GM12878 (cell line): ENCODE results near the gene NEO1. TPM values are rescaled to one million over a fixed set of nuclear protein-coding genes. Genes with fewer than 3 reads are reported as not detected.
A peak's percentile ranks its signal among the peaks of the same experiment; 100 is the strongest.

Source experiments
- ATAC-seq: fragments of 200-7000 bp; cut with Tn5 transposase; 3 replicates; pipeline ENCODE4 v1.9.1; 2020; ENCODE audit warnings: mild to moderate bottlenecking, moderate library complexity
- BruUV-seq: library from RNA; stranded (reverse); fragments of 400-500 nt; replicated peaks from 2 replicates; lab custom pipeline; 2021; lab: Mats Ljungman, UMichigan
- CTCF ChIA-PET: fragments of 300-600 bp; sonication (Branson Sonifier 250); formaldehyde crosslinking; extraction: SDS; loops from one replicate; lab custom pipeline; 2021; ENCODE audit warnings: inconsistent platforms; lab: Yijun Ruan, JAX
- POLR2A ChIA-PET: fragments of 350-600 bp; formaldehyde crosslinking; extraction: SDS; loops from one replicate; lab custom pipeline; 2021; ENCODE audit warnings: inconsistent platforms; lab: Charles Lee
- RAD21 ChIA-PET: fragments of 300-600 bp; sonication (Branson Sonifier 250); formaldehyde crosslinking; loops from one replicate; lab custom pipeline; 2023; ENCODE audit warnings: antibody characterized with exemption; ENCODE audit not compliant: unreplicated experiment; lab: Charles Lee
- SMC1A ChIA-PET: fragments of 300-600 bp; sonication (Branson Sonifier 250); formaldehyde crosslinking; loops from one replicate; lab custom pipeline; 2023; ENCODE audit not compliant: unreplicated experiment, uncharacterized antibody; lab: Charles Lee
- DNase-seq: peaks from one replicate; pipeline ENCODE4 v3.0.0-alpha.2; 2011; ENCODE audit warnings: low read depth, low spot score
- FAIRE-seq: peaks from 3 replicates; lab custom pipeline; 2011; peaks lifted over from hg19 to GRCh38; lab: Jason Lieb, UNC
- H2AFZ ChIP-seq: 2 replicates; pipeline ENCODE4 v1.6.0; 2011; ENCODE audit warnings: low read depth, low read length, control low read depth; ENCODE audit not compliant: control insufficient read depth
- H3K27ac ChIP-seq: 2 replicates; pipeline ENCODE4 v1.5.1; 2011; ENCODE audit warnings: control low read depth; ENCODE audit not compliant: control insufficient read depth, insufficient read depth
- H3K27me3 ChIP-seq, 2 experiments: replicated peaks in 1 of 2; 2 replicates each; pipeline versions ENCODE4 v1.6.0 to v1.6.1; 2011; ENCODE audit warnings: low read length in 1 of 2; ENCODE audit not compliant: control insufficient read depth in 2 of 2, insufficient read depth in 2 of 2
- H3K36me3 ChIP-seq, 2 experiments: 2 replicates each; pipeline ENCODE4 v1.5.1; 2011; ENCODE audit warnings: low read length in 1 of 2; ENCODE audit not compliant: control insufficient read depth in 2 of 2, insufficient read depth in 2 of 2
- H3K4me1 ChIP-seq: 2 replicates; pipeline ENCODE4 v1.6.1; 2011; ENCODE audit warnings: mild to moderate bottlenecking, low read length, moderate library complexity, mixed read lengths; ENCODE audit not compliant: control insufficient read depth, insufficient read depth
- H3K4me2 ChIP-seq: 2 replicates; pipeline ENCODE4 v1.6.0; 2011; ENCODE audit warnings: control low read depth; ENCODE audit not compliant: control insufficient read depth, insufficient read depth
- H3K4me3 ChIP-seq: fragments of 200-600 bp; sonication (generic); 2 replicates; pipeline ENCODE4 v1.5.1; 2016
- H3K79me2 ChIP-seq: 2 replicates; pipeline ENCODE4 v1.6.0; 2011; ENCODE audit warnings: low read length; ENCODE audit not compliant: control insufficient read depth, insufficient read depth
- H3K9ac ChIP-seq: 2 replicates; pipeline ENCODE4 v1.8.0; 2011; ENCODE audit warnings: low read length, control low read depth, mixed read lengths; ENCODE audit not compliant: control insufficient read depth, insufficient read depth
- H3K9me3 ChIP-seq: replicated peaks from 3 replicates; pipeline ENCODE4 v1.5.1; 2011; ENCODE audit warnings: mild to moderate bottlenecking, low read length; ENCODE audit not compliant: control insufficient read depth, insufficient read depth
- H4K20me1 ChIP-seq: 2 replicates; pipeline ENCODE4 v1.6.0; 2011; ENCODE audit not compliant: control insufficient read depth, insufficient read depth
- CEBPB ChIP-seq, 2 experiments: fragments of 150-350 bp in 1 of 2; IDR thresholded peaks; 2 replicates each; pipeline ENCODE4 v1.6.1; 2012 to 2014; ENCODE audit warnings: low read depth in 2 of 2, low read length in 2 of 2, borderline replicate concordance in 1 of 2, inconsistent platforms in 1 of 2
- HDAC2 ChIP-seq: fragments of 200-600 bp; sonication (generic); IDR thresholded peaks from 2 replicates; pipeline ENCODE4 v1.6.1; 2017
- POU2F2 ChIP-seq: IDR thresholded peaks from 3 replicates; pipeline ENCODE4 v1.6.1; 2011; ENCODE audit warnings: low read depth, mild to moderate bottlenecking, low read length, borderline replicate concordance
- RAD21 ChIP-seq: IDR thresholded peaks from 2 replicates; pipeline ENCODE4 v1.6.1; 2011; ENCODE audit warnings: mild to moderate bottlenecking, low read depth, low read length, moderate library complexity; ENCODE audit not compliant: insufficient read depth
- SMC3 ChIP-seq: IDR thresholded peaks from 2 replicates; pipeline ENCODE4 v1.6.1; 2011; ENCODE audit warnings: low read length, improper control_type of control experiment, borderline replicate concordance
- SP1 ChIP-seq: IDR thresholded peaks from one replicate; pipeline ENCODE4 v1.6.1; 2011; ENCODE audit warnings: low read depth, low read length
- SPI1 ChIP-seq: IDR thresholded peaks from 2 replicates; pipeline ENCODE4 v1.6.1; 2011; ENCODE audit warnings: low read depth, mild to moderate bottlenecking, low read length, moderate library complexity, borderline replicate concordance; ENCODE audit not compliant: insufficient read depth
- YY1 ChIP-seq: IDR thresholded peaks from 2 replicates; pipeline ENCODE4 v1.6.1; 2011; ENCODE audit warnings: low read depth, mild to moderate bottlenecking, low read length
- WGBS: methylation state at CpG from one replicate; pipeline ENCODE4 v1.1.6; 2016; ENCODE audit warnings: low lambda C conversion rate; ENCODE audit not compliant: insufficient replicate concordance, insufficient coverage; ENCODE audit errors: missing lambda C conversion rate; 5-methylcytosine and 5-hydroxymethylcytosine counted together
- in situ Hi-C: fragments of 300-500 bp; cut with MboI; formaldehyde crosslinking; loops from 9 replicates; pipeline ENCODE4 v1.14.3; 2018; ENCODE audit warnings: mixed read lengths
- intact Hi-C: fragments of 100-400 bp; cut with micrococcal nuclease; formaldehyde crosslinking; loops from one replicate; pipeline ENCODE4 v1.14.2; 2022; ENCODE audit not compliant: unreplicated experiment
- polyA plus RNA-seq, 11 experiments: library from polyadenylated mRNA; depleted of rRNA in 4 of 11; unstranded in 6 of 11; stranded (reverse) in 5 of 11; fragments of >200 nt; fragmentation: Nextera tagmentation in 4 of 11; fragmentation: Illumina TruSeq in 1 of 11; extraction: Ambion mirVana in 4 of 11; extraction: Trizol in 1 of 11; gene quantifications; 1 replicate in 1 of 11; 2 replicates in 10 of 11; pipeline versions ENCODE4 v1.2.1 to v1.2.3, GENCODE V29; 2011 to 2016; ENCODE audit warnings: inconsistent platforms in 2 of 11, missing spikeins in 2 of 11, low read depth in 1 of 11
- total RNA-seq, 4 experiments: library from RNA; depleted of rRNA in 3 of 4; stranded (reverse); fragments of >200 nt in 3 of 4; fragmentation: Illumina TruSeq in 1 of 4; extraction: Trizol in 1 of 4; gene quantifications; 2 replicates each; pipeline versions ENCODE4 v1.2.1 to v1.2.3, GENCODE V29; 2013 to 2021
- TF ChIP-seq, protein P1 (sequence below): fragments of 450-650 bp; formaldehyde crosslinking; IDR thresholded peaks from 2 replicates; pipeline ENCODE4 v1.5.0; 2022; ENCODE audit warnings: mild to moderate bottlenecking, missing genetic modification characterization
- TF ChIP-seq, protein P2 (sequence below), 3 experiments: IDR thresholded peaks in 2 of 3; conservative IDR thresholded peaks in 1 of 3; 2 replicates each; pipeline ENCODE4 v1.5.1; 2011; ENCODE audit warnings: low read depth in 3 of 3, low read length in 3 of 3, mild to moderate bottlenecking in 3 of 3, control low read depth in 2 of 3, moderate library complexity in 2 of 3, inconsistent platforms in 1 of 3, mixed read lengths in 1 of 3; ENCODE audit not compliant: control insufficient read depth in 2 of 3, insufficient read depth in 1 of 3; ENCODE audit errors: extremely low read depth in 1 of 3

Gene NEO1
- total and polyA plus RNA-seq, 10 of the 15 experiments (the other 5 are each of a cell fraction or from before 2014, with no cell fraction given) = 0.03 to 2.0 (median 0.32) TPM

DNA sequence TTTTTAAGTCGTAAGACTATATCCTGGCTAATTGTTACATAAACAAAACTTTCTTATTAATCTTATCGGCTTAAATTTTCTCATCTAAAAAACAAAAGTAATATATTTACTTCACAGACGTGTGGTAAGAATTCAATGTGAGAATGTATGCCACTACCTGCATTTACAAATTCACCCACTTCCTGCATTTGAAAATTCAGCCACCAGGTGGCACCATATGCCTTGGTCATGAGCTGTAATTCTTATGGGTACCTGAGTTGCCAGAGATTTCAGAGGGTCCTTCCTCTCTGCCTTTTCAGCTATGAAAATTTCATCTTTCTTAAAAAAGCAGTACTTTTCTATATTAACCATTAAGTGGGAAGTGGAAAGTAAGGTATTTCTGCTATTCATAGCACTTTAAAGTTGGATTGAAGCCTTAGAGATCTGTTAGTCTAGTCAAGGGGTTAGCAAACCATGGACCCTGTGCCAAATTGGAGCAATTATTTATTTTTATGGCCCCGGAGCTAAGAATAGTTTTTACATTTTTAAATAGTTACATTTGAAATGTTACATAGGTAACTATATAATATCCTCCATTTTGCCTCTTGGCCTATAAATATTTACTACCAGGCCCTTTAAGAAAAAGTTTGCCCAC, 188.7 kb downstream of the NEO1 start:
- no TSS peak for BruUV-seq
- RAD21 ChIA-PET = interaction anchor here (0.7 to 5.3 kb wide), 9 partner anchors 17 to 522 kb away, joined by 3 to 29 read pairs (median 7); no protein-coding TSS in a partner anchor
- 23% methylated on average over 4 of the region's 4 CpGs for WGBS

More for the DNA sequence above, 188.7 kb downstream of the NEO1 start:
- H3K9ac ChIP-seq = no peak overlapping the region
- peak; percentile 27 for FAIRE-seq
- H4K20me1 ChIP-seq = no peaks in the 10 kb centered on the region
- DNase-seq = peak; percentile 28
- no peak overlapping the region for H3K27ac ChIP-seq
- CTCF ChIA-PET = interaction anchor here (0.7 to 6.7 kb wide), 32 partner anchors 9 to 928 kb away, joined by 3 to 78 read pairs (median 5); no protein-coding TSS in a partner anchor
- H3K27me3 ChIP-seq = no peaks in the 10 kb centered on the region; a peak in 1 of 4 replicates
- H3K4me3 ChIP-seq = no peak overlapping the region
- intact Hi-C loops = loop anchor here (1.0 to 10.0 kb wide), 6 partner anchors 24 to 518 kb away; partner anchors contain the start of gene ADPGK
- SMC1A ChIA-PET = interaction anchor here (0.9 to 4.7 kb wide), 13 partner anchors 9 to 519 kb away, joined by 3 to 27 read pairs (median 5); no protein-coding TSS in a partner anchor
- no peaks in the 10 kb centered on the region for H3K79me2 ChIP-seq
- no peak overlapping the region for H2AFZ ChIP-seq
- no peaks in the 10 kb centered on the region for H3K9me3 ChIP-seq
- no peak overlapping the region for H3K4me2 ChIP-seq
- H3K4me1 ChIP-seq = no peaks in the 10 kb centered on the region
- peak; percentile 83 for ATAC-seq
- TF ChIP-seq HDAC2 (no peak), SP1 (no peak), RAD21 (peak; percentile 89), SMC3 (peak; percentile 83), YY1 (peak; percentile 41; the same call in 1 of the 2 replicates), CEBPB (IDR thresholded peaks at IDR 0.05; ENCODE audit: borderline replicate concordance in 1 of 2, low read depth in 2 of 2, low read length in 2 of 2) (no peak), SPI1 (peak; percentile 39; the same call in 1 of the 2 replicates), POU2F2 (0 out of 3 replicates have a peak, but pooled peaks have one; percentile 22)
- TF ChIP-seq, protein P1, sequence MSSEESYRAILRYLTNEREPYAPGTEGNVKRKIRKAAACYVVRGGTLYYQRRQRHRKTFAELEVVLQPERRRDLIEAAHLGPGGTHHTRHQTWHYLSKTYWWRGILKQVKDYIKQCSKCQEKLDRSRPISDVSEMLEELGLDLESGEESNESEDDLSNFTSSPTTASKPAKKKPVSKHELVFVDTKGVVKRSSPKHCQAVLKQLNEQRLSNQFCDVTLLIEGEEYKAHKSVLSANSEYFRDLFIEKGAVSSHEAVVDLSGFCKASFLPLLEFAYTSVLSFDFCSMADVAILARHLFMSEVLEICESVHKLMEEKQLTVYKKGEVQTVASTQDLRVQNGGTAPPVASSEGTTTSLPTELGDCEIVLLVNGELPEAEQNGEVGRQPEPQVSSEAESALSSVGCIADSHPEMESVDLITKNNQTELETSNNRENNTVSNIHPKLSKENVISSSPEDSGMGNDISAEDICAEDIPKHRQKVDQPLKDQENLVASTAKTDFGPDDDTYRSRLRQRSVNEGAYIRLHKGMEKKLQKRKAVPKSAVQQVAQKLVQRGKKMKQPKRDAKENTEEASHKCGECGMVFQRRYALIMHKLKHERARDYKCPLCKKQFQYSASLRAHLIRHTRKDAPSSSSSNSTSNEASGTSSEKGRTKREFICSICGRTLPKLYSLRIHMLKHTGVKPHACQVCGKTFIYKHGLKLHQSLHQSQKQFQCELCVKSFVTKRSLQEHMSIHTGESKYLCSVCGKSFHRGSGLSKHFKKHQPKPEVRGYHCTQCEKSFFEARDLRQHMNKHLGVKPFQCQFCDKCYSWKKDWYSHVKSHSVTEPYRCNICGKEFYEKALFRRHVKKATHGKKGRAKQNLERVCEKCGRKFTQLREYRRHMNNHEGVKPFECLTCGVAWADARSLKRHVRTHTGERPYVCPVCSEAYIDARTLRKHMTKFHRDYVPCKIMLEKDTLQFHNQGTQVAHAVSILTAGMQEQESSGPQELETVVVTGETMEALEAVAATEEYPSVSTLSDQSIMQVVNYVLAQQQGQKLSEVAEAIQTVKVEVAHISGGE (CRISPR knock-in tag) = no peak
- TF ChIP-seq, protein P2, sequence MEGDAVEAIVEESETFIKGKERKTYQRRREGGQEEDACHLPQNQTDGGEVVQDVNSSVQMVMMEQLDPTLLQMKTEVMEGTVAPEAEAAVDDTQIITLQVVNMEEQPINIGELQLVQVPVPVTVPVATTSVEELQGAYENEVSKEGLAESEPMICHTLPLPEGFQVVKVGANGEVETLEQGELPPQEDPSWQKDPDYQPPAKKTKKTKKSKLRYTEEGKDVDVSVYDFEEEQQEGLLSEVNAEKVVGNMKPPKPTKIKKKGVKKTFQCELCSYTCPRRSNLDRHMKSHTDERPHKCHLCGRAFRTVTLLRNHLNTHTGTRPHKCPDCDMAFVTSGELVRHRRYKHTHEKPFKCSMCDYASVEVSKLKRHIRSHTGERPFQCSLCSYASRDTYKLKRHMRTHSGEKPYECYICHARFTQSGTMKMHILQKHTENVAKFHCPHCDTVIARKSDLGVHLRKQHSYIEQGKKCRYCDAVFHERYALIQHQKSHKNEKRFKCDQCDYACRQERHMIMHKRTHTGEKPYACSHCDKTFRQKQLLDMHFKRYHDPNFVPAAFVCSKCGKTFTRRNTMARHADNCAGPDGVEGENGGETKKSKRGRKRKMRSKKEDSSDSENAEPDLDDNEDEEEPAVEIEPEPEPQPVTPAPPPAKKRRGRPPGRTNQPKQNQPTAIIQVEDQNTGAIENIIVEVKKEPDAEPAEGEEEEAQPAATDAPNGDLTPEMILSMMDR (IDR thresholded peaks at IDR 0.05 in 2 of 3, conservative IDR thresholded peaks at IDR 0.05 in 1 of 3; ENCODE audit: control insufficient read depth in 2 of 3, extremely low read depth in 1 of 3, insufficient read depth in 1 of 3, low read depth in 3 of 3, low read length in 3 of 3) = peak; percentile 67 to 85 (median 80)
- in situ Hi-C loops = no loop called here
- H3K36me3 ChIP-seq = no peaks in the 10 kb centered on the region
- POLR2A ChIA-PET = no interaction called here
